ENCODE measurements around the gene MRNIP. TPM values are rescaled to one million over a fixed set of nuclear protein-coding genes. Genes with fewer than 3 reads are reported as not detected.

The MRNIP gene
- total RNA-seq, 4 donors from 2014 or later: 17.9 to 50.6 (median 34.3) TPM

DNA sequence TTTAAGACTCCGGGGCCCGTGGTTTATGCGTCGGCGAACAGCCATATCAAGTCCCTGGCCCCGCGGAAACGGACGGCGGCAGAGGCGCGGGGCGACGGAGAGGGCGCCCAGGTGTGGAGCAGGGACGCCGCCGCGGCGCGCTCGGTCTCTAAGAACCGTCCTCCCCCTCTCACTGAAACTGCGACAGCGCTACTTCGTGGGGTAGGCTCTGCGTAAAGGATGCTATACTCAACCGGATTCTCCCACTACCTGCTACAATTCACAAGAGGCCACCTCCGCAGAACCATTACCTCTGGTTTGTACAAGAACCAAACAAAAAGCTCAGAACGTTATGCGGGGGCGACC lies 404 bp downstream of the MRNIP start:
- peaks cover 0 to 41% (median 6%) of the 10 kb centered on the region in 3 donors for H3K4me1 ChIP-seq
- peak overlapping the region; percentile 53 to 79 for H3K4me3 ChIP-seq
- H3K36me3 ChIP-seq: peaks cover 0 to 29% of the 10 kb centered on the region in 2 donors
- no peaks in the 10 kb centered on the region for H3K9me3 ChIP-seq
- H3K27me3 ChIP-seq: no peaks in the 10 kb centered on the region
- 0% methylated on average over 5 to 9 of the region's 32 CpGs for WGBS, 2 donors (ENCODE audit: low coverage in 1 of 2)
- H3K27ac ChIP-seq: peak overlapping the region in 3 of 4 donors; percentile 87 to 91 (median 89)
- TF ChIP-seq EP300 (IDR thresholded peaks at IDR 0.05) (no peak), POLR2A (IDR thresholded peaks at IDR 0.05) (no peak), POLR2AphosphoS5 (IDR thresholded peaks at IDR 0.05) (no peak)
- TF ChIP-seq, protein P1, sequence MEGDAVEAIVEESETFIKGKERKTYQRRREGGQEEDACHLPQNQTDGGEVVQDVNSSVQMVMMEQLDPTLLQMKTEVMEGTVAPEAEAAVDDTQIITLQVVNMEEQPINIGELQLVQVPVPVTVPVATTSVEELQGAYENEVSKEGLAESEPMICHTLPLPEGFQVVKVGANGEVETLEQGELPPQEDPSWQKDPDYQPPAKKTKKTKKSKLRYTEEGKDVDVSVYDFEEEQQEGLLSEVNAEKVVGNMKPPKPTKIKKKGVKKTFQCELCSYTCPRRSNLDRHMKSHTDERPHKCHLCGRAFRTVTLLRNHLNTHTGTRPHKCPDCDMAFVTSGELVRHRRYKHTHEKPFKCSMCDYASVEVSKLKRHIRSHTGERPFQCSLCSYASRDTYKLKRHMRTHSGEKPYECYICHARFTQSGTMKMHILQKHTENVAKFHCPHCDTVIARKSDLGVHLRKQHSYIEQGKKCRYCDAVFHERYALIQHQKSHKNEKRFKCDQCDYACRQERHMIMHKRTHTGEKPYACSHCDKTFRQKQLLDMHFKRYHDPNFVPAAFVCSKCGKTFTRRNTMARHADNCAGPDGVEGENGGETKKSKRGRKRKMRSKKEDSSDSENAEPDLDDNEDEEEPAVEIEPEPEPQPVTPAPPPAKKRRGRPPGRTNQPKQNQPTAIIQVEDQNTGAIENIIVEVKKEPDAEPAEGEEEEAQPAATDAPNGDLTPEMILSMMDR (IDR thresholded peaks at IDR 0.05): no peak
- ATAC-seq: peak; percentile 39

DNA sequence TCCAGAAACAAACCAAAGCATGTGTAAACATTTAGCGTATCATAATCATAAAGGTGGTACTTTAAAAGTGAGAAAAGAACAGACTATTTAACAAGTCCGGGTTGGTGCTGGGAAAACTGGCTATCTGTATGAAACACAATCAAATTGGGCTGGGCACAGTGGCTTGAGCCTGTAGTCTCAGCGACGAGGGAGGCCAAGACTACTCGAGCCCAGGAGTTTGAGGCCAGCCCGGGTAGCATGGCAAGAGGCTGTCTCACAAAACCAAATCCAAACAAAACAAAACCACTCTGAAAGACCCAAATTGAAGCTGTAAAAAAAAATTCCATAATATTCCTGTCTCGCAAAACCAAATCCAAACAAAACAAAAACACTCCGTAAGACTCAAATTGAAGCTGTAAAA lies 4.3 kb downstream of the MRNIP start:
- TF ChIP-seq POLR2AphosphoS5 (IDR thresholded peaks at IDR 0.05) (no peak), EP300 (IDR thresholded peaks at IDR 0.05) (no peak), POLR2A (IDR thresholded peaks at IDR 0.05) (no peak)
- TF ChIP-seq, protein P1 (IDR thresholded peaks at IDR 0.05): no peak
- Histone ChIP-seq H3K4me1 (peaks cover 0 to 27% (median 0%) of the 10 kb centered on the region in 3 donors), H3K27me3 (no peaks in the 10 kb centered on the region), H3K36me3 (peaks cover 0 to 49% of the 10 kb centered on the region in 2 donors), H3K4me3 (no peak overlapping the region), H3K27ac (no peak overlapping the region), H3K9me3 (no peaks in the 10 kb centered on the region)
- 88 to 95% methylated on average over 7 to 8 of the region's 8 CpGs for WGBS, 2 donors (ENCODE audit: low coverage in 1 of 2)
- no peak for ATAC-seq

DNA sequence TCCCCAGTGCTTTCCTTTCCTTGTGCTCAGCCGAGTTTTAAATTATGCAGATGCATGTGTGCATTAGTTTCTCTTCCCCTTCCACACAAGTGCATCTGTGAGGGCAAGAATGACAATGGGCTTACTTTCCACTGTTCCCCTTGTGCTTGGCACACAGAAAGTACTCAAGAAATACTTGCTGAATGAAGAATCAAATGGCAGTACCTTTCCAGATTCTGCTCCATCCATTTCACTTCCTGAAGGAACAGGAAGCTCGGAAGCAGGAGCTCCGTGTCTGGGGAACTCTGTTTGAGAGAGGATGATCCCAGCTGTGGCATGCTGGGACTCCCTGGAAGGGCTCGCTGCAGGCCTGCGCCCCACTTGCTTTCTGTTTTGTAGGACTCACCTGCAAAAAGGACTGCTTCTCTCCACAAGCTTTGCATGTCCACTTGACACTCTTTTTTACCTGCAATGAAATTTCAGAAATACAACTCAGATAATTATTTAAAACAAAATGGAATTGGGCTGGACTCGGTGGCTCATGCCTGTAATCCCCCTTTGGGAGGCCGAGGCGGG lies 5.5 kb downstream of the MRNIP start:
- TF ChIP-seq POLR2A (IDR thresholded peaks at IDR 0.05) (no peak), EP300 (IDR thresholded peaks at IDR 0.05) (no peak), POLR2AphosphoS5 (IDR thresholded peaks at IDR 0.05) (no peak)
- TF ChIP-seq, protein P1 (IDR thresholded peaks at IDR 0.05): no peak
- H3K27me3 ChIP-seq: no peaks in the 10 kb centered on the region
- no peak for ATAC-seq
- H3K27ac ChIP-seq: no peak overlapping the region
- peaks cover 0 to 23% (median 0%) of the 10 kb centered on the region in 3 donors for H3K4me1 ChIP-seq
- 73 to 82% methylated on average over 3 to 8 of the region's 8 CpGs for WGBS, 2 donors (ENCODE audit: low coverage in 1 of 2)
- H3K36me3 ChIP-seq: peaks cover 0 to 62% of the 10 kb centered on the region in 2 donors
- no peak overlapping the region for H3K4me3 ChIP-seq
- H3K9me3 ChIP-seq: no peaks in the 10 kb centered on the region

DNA sequence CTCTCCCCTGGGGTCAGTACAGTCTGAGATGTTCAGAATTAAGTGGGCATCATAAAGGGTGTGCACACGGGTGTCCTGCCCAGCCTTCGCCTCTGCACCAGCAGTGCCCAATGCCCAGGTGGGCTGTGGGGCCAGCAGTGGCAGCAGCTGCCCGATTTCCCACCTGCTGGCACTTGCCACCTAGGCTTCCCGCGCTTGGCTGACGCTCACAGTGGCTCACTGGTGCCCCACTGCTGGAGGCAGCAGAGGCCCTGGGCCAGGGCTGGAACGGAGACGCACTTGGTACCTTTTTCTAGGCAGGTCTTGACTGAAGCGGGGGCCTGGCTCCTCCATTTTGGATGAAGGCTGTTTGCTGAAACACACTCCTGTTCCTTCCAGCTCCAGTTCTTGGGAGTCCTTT lies 17.0 kb downstream of the MRNIP start:
- Histone ChIP-seq H3K36me3 (peaks cover 0 to 94% of the 10 kb centered on the region in 2 donors), H3K9me3 (peaks cover 0 to 15% (median 0%) of the 10 kb centered on the region in 3 donors), H3K27me3 (no peaks in the 10 kb centered on the region), H3K4me3 (no peak overlapping the region), H3K4me1 (peaks cover 0 to 5% (median under 1%) of the 10 kb centered on the region in 3 donors), H3K27ac (no peak overlapping the region)
- no peak for ATAC-seq
- WGBS, 2 donors (ENCODE audit: low coverage in 1 of 2): 80% methylated on average over 1 of the region's 9 CpGs; no CpG with 5 or more reads in 1 of the 2 donors
- TF ChIP-seq POLR2A (IDR thresholded peaks at IDR 0.05) (no peak), POLR2AphosphoS5 (IDR thresholded peaks at IDR 0.05) (no peak), EP300 (IDR thresholded peaks at IDR 0.05) (no peak)
- TF ChIP-seq, protein P1 (IDR thresholded peaks at IDR 0.05): no peak

DNA sequence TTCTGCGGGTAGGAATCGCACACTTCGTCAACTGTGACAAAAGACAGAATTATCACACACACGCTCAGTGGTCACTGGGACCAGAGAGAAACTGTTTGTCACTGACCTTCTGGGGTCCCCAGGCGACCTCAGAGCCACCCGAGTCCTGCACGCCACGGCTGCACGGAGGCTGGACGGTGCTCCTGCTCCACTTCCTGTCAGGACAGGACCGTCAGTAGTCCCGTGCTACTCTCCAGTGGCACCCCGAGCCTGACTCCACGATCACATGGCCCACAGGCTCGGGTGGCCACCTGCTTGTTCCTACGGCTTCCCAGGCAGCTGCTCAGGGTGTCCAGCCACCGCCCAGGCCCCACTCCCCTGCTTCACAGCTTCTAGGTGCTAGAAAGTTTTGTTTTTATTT lies 17.9 kb downstream of the MRNIP start:
- Histone ChIP-seq H3K36me3 (peaks cover 0 to 94% of the 10 kb centered on the region in 2 donors), H3K9me3 (peaks cover 0 to 13% (median 0%) of the 10 kb centered on the region in 3 donors), H3K27me3 (no peaks in the 10 kb centered on the region), H3K4me1 (peaks cover 0 to 14% (median 3%) of the 10 kb centered on the region in 3 donors), H3K27ac (no peak overlapping the region), H3K4me3 (no peak overlapping the region)
- TF ChIP-seq POLR2AphosphoS5 (IDR thresholded peaks at IDR 0.05) (no peak), EP300 (IDR thresholded peaks at IDR 0.05) (no peak), POLR2A (IDR thresholded peaks at IDR 0.05) (no peak)
- TF ChIP-seq, protein P1 (IDR thresholded peaks at IDR 0.05): no peak
- WGBS, 2 donors (ENCODE audit: low coverage in 1 of 2): 0 to 92% methylated on average over 1 to 7 of the region's 17 CpGs
- no peak for ATAC-seq

Measured in gastroesophageal sphincter (tissue), 4 donors.